NT2/D1 (cell line): ENCODE results near the gene NCDN.

ENCODE experiments used
- SUZ12 ChIP-seq: IDR thresholded peaks from 2 replicates; pipeline ENCODE4 v1.6.1; 2011; ENCODE audit not compliant: insufficient read length, insufficient read depth; ENCODE audit errors: extremely low read depth
- YY1 ChIP-seq: IDR thresholded peaks from 2 replicates; pipeline ENCODE4 v1.6.1; 2011; ENCODE audit not compliant: insufficient read length, insufficient read depth

DNA sequence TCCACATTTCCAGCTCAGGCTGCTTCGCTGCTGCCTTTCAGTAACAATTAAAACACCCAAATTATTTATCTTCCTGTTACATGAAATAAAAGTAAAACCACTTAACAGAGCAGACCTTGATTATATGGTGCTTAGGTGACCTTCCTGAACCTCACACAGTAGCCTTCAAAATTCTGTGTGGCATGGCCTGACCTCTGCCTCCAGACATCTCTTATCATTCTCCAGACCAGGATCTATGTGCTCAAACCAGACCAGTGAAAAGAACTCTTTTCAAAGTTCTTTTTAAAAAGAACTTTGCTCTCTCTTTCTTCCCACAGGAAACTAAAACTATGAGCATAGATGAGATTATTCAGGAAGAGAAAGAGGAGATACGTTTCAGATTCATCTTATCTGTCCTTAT lies 38.2 kb upstream of the NCDN start:
- no peak for TF ChIP-seq SUZ12
- no peak for TF ChIP-seq YY1
